Naive B cell (primary cell): ENCODE data around the gene NUDT1. TPM values are rescaled to one million over a fixed set of nuclear protein-coding genes. Genes with fewer than 3 reads are reported as not detected.

ENCODE experiments used
- ATAC-seq, 2 donors: fragments of 150-1000 bp; cut with Tn5 transposase; 2 replicates each; pipeline ENCODE4 v1.10.0; 2021; ENCODE audit warnings: low read depth in 2 of 2, mild to moderate bottlenecking in 2 of 2, moderate library complexity in 2 of 2
- DNase-seq: peaks from one replicate; pipeline ENCODE4 v3.0.0; 2022
- H3K27ac Mint-ChIP-seq, 6 donors: one replicate each; pipeline ENCODE4 v1.8.0; 2020 to 2022; ENCODE audit warnings: mild to moderate bottlenecking in 6 of 6, mixed read lengths in 6 of 6, moderate library complexity in 5 of 6, inconsistent platforms in 2 of 6
- H3K27me3 Mint-ChIP-seq, 3 donors: one replicate each; pipeline ENCODE4 v1.8.0; 2021 to 2022; ENCODE audit warnings: mixed read lengths in 3 of 3, mild to moderate bottlenecking in 1 of 3
- H3K36me3 Mint-ChIP-seq, 2 donors: one replicate each; pipeline ENCODE4 v1.8.0; 2020 to 2022; ENCODE audit warnings: mixed read lengths in 2 of 2, inconsistent platforms in 1 of 2, mild to moderate bottlenecking in 1 of 2
- H3K4me1 Mint-ChIP-seq, 3 donors: one replicate each; pipeline ENCODE4 v1.8.0; 2020 to 2022; ENCODE audit warnings: mixed read lengths in 3 of 3, inconsistent platforms in 1 of 3, mild to moderate bottlenecking in 1 of 3, moderate library complexity in 1 of 3
- H3K4me3 Mint-ChIP-seq, 8 donors: one replicate each; pipeline ENCODE4 v1.8.0; 2020 to 2022; ENCODE audit warnings: mild to moderate bottlenecking in 8 of 8, mixed read lengths in 8 of 8, moderate library complexity in 8 of 8, inconsistent platforms in 2 of 8
- H3K9me3 Mint-ChIP-seq, 7 donors: one replicate each; pipeline ENCODE4 v1.8.0; 2020 to 2022; ENCODE audit warnings: mixed read lengths in 7 of 7, mild to moderate bottlenecking in 5 of 7, inconsistent platforms in 2 of 7, moderate library complexity in 1 of 7
- polyA plus RNA-seq, 6 donors: library from polyadenylated mRNA; unstranded; fragments of 300-500 nt; fragmentation: Illumina TruSeq; gene quantifications; one replicate each; pipeline ENCODE4 v1.2.3, GENCODE V29; 2021; ENCODE audit warnings: low read depth in 6 of 6

NUDT1 gene
- polyA plus RNA-seq, 6 donors from 2014 or later = 50.8 to 78.8 (median 59.4) TPM

- no peaks in the 10 kb centered on the region for H3K36me3 Mint-ChIP-seq
- H3K9me3 Mint-ChIP-seq = no peaks in the 10 kb centered on the region
- DNase-seq (no peak), ATAC-seq (no peak)
- peak overlapping the region in 5 of 6 donors; percentile 62 to 94 (median 90) for H3K27ac Mint-ChIP-seq
- H3K4me3 Mint-ChIP-seq = no peak overlapping the region
- peaks cover 22 to 68% (median 48%) of the 10 kb centered on the region in 3 donors for H3K4me1 Mint-ChIP-seq
- H3K27me3 Mint-ChIP-seq = no peaks in the 10 kb centered on the region
Measured at GRCh38 chr7:2290877-2291276, 48.9 kb downstream of the NUDT1 start.

- H3K9me3 Mint-ChIP-seq = peaks cover 0 to 6% (median 3%) of the 10 kb centered on the region in 7 donors
- no peak for DNase-seq
- H3K4me3 Mint-ChIP-seq = peak overlapping the region; percentile 1 to 78 (median 56)
- peaks cover 44 to 82% (median 67%) of the 10 kb centered on the region in 3 donors for H3K4me1 Mint-ChIP-seq
- no peaks in the 10 kb centered on the region for H3K27me3 Mint-ChIP-seq
- H3K36me3 Mint-ChIP-seq = peaks cover 0 to 3% of the 10 kb centered on the region in 2 donors
- ATAC-seq = no peak
- peak overlapping the region; percentile 70 to 98 (median 92) for H3K27ac Mint-ChIP-seq
Measured at GRCh38 chr7:2295936-2296620, 54.1 kb downstream of the NUDT1 start.

- peak; percentile 38 to 53 for ATAC-seq
- peak overlapping the region; percentile 18 to 78 (median 56) for H3K4me3 Mint-ChIP-seq
Measured at GRCh38 chr7:2296832-2297231, 54.8 kb downstream of the NUDT1 start.

DNA sequence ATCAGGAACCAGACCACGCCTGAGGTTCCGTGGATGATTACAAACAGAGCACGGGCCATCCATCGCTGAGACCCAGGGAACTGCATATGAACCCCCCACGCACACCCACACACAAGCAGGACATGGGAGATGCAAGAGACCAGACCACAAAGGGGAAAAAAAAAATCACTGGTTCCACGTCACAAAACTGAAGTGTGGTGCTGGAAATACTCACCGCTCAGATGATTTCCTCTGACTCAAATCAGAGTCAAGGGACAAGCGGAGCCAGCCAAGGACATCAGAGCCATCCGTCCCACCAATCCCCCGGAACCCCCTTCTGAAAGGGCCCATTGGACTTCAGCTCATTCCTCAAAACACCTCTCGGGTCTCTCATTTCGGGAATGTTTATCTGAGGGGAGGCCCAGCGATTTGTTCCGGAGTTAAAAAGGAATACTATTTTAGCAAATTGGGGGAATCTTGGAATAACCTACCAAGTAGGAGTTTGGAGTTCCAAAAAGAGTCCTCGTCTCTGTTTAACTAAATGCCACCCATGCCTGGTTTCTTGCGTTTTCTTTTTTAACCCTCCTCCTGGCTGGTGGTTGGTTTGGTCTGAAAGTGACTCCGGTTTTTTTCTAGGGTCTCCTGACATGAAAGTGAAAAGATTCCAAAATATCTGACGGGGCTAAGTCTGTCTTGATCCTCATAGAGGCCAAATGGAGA lies 57.3 kb downstream of the NUDT1 start:
- peak overlapping the region; percentile 65 to 89 (median 84) for H3K4me3 Mint-ChIP-seq
- H3K9me3 Mint-ChIP-seq = peaks cover 0 to 6% (median 3%) of the 10 kb centered on the region in 7 donors
- peaks cover 52 to 82% (median 71%) of the 10 kb centered on the region in 3 donors for H3K4me1 Mint-ChIP-seq
- ATAC-seq = peak; percentile 70 to 77
- H3K27ac Mint-ChIP-seq = peak overlapping the region; percentile 92 to 98 (median 98)
- DNase-seq = peak; percentile 69
- peaks cover 0 to 3% of the 10 kb centered on the region in 2 donors for H3K36me3 Mint-ChIP-seq
- H3K27me3 Mint-ChIP-seq = no peaks in the 10 kb centered on the region

More at GRCh38 chr7:2296832-2297231, 54.8 kb downstream of the NUDT1 start:
- no peaks in the 10 kb centered on the region for H3K27me3 Mint-ChIP-seq
- peak overlapping the region; percentile 82 to 98 (median 93) for H3K27ac Mint-ChIP-seq
- peak; percentile 44 for DNase-seq
- peaks cover 0 to 6% (median 3%) of the 10 kb centered on the region in 7 donors for H3K9me3 Mint-ChIP-seq
- H3K36me3 Mint-ChIP-seq = peaks cover 0 to 3% of the 10 kb centered on the region in 2 donors
- H3K4me1 Mint-ChIP-seq = peaks cover 48 to 82% (median 69%) of the 10 kb centered on the region in 3 donors

DNA sequence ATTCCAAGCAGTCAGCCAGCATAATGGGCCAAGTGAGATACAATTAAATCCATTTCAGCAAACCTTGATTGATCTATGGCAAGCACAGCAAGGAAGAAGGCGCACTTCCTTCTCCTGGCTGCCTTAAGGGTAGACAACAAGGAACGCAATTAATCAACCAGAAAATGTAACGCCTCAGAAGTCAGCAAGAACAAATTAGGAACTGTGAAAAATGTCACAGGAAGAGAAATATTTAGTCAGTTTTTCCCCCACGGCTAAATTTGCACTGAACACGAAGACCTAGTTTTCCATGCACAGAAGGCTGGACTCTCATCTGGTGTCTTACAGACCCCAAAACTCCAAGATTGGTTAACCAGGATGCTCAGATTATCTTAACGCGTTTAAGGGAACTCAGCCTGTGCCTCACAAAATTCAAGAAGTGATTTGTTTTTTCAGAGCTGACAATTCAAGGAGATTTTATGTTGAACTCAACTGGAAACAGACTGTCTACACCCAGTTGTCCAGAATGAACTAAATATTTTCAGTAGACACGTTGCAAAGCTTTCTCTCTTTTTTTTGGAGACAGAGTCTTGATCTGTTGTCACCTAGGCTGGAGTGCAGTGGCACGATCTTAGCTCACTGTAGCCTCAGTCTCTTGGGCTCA lies 58.0 kb downstream of the NUDT1 start:
- peak; percentile 56 to 63 for ATAC-seq
- peak overlapping the region; percentile 92 to 98 (median 98) for H3K27ac Mint-ChIP-seq
- peaks cover 55 to 84% (median 70%) of the 10 kb centered on the region in 3 donors for H3K4me1 Mint-ChIP-seq
- DNase-seq = peak; percentile 41
- H3K27me3 Mint-ChIP-seq = no peaks in the 10 kb centered on the region
- peaks cover 0 to 3% of the 10 kb centered on the region in 2 donors for H3K36me3 Mint-ChIP-seq
- H3K4me3 Mint-ChIP-seq = peak overlapping the region; percentile 65 to 89 (median 82)
- peaks cover 0 to 6% (median 3%) of the 10 kb centered on the region in 7 donors for H3K9me3 Mint-ChIP-seq

Other genes starting within 250 kb of the NUDT1 start
- 100 to 1,000 TPM; 109 to 209 (median 158) TPM for gene MAD1L1, start 9.3 kb upstream of the NUDT1 start, polyA plus RNA-seq
- gene MRM2, start within 50 bp of the NUDT1 start, polyA plus RNA-seq = 10 to 100 TPM; 29.2 to 64.2 (median 46.1) TPM
- gene SNX8, start 72.2 kb downstream of the NUDT1 start, polyA plus RNA-seq = 100 to 1,000 TPM in 3 of 6 donors, 10 to 100 TPM in 3; 74.2 to 107 (median 96.2) TPM
- 100 to 1,000 TPM in 3 of 6 donors, 10 to 100 TPM in 3; 69.6 to 123 (median 94.4) TPM for gene EIF3B, start 112.6 kb downstream of the NUDT1 start, polyA plus RNA-seq
- 10 to 100 TPM in 4 of 6 donors, 1 to 10 TPM in 2; 6.5 to 20.9 (median 12.3) TPM for gene CHST12, start 161.4 kb downstream of the NUDT1 start, polyA plus RNA-seq
- not detected for gene GRIFIN, start 234.2 kb downstream of the NUDT1 start, polyA plus RNA-seq